HG02763 (cell line): ENCODE data around the gene PHACTR2.
A peak's percentile ranks its signal among the peaks of the same experiment; 100 is the strongest.

ENCODE experiments used
- ATAC-seq: cut with Tn5 transposase; IDR thresholded peaks from one replicate; pipeline ENCODE4 v1.9.1; 2021; ENCODE audit warnings: mild to moderate bottlenecking, moderate library complexity; ENCODE audit not compliant: unreplicated experiment

PHACTR2 gene

DNA sequence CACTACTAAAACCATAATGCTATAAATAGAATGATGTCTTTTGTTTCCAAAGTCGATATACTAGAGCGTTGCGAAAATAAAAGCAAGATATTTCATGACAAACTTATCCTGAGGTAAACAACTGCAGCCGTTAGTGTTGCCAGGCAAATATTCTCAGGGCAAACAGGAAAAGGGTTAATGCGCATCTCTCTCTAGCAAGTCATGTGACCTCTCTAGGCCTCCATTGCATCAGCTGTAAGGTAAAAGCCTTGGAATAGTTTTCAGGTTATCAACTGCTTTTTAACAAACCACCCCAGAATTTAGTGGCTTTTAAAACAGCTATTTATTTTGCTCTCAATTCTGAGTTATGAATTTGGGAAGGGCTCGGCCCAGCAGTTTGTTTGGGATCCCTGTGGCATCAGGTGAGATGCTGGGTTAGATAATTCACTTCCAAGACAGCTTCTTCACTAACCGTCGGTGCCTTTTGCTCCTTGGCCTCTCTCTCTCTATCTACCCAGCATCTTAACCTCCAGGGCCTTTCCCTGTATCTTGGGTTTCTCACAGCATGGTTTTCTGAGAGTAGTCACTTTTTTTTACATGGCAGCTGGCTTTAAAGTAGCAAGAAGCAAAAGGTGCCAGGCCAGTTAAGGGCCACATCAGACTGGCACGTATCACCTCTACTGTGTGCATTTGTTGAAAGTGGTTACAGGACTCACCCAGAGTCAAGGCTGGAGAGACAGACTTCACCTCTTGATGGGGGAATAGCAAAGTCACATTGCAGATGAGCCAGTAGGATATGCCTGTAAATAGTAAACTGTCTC is 126.2 kb downstream of the PHACTR2 start:
- no peak for ATAC-seq

DNA sequence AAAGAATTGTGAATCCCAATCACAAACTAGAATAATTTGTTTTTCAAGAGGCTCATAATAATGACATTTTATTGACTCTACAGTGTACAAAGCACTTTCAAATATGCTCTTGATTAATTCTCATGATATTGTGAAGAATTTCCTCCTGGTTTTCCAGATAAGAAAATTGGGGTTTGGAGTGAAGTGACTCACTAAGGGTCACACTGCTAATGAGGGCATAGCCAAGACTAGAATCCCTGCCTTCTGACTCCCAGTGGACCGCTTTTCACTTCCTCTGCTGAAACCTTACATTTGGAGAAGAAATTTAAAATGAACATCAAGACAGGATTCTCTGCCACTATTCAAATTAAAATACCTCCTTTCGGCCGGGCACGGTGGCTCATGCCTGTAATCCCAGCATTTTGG is 127.1 kb downstream of the PHACTR2 start:
- ATAC-seq: no peak

DNA sequence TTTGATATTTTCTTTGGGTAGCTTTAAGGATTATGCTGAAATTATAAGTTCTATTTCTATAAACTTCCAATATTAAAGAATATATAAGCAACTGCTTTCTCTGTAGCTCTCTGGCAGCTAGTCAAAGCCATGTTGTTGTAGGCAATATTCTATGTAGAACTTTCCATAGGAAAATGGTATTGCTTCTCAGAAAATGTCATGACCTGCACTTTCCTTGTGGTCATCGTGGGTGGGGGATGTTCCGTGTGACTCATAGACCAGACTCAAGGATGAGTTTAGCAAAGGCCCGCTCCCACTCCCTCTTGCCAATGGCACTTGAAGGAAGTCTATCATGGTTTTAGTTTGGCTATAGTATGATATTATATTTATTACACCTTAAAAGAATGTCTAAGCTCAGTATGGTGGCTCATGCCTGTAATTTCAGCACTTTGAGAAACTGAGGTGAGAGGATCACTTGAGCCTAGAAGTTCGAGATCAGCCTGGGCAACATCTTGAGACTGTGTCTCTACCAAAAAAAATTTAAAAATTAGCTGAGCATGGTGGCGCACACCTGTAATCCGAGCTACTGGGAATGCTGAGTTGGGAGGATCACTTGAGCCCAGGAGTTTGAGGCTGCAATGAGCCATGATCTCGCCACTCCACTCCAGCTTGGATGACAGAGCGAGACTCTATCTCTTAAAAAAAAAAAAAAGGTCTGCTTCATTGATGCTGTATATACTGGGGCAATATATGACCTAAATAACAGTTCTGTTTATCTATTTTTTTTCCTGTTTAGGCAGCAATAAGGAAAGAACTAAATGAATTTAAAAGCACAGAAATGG is 128.7 kb downstream of the PHACTR2 start:
- no peak for ATAC-seq

GRCh38 chr6:143807103-143807772 is 129.5 kb downstream of the PHACTR2 start:
- ATAC-seq: no peak

GRCh38 chr6:143810745-143811144 is 133.0 kb downstream of the PHACTR2 start:
- ATAC-seq: no peak

DNA sequence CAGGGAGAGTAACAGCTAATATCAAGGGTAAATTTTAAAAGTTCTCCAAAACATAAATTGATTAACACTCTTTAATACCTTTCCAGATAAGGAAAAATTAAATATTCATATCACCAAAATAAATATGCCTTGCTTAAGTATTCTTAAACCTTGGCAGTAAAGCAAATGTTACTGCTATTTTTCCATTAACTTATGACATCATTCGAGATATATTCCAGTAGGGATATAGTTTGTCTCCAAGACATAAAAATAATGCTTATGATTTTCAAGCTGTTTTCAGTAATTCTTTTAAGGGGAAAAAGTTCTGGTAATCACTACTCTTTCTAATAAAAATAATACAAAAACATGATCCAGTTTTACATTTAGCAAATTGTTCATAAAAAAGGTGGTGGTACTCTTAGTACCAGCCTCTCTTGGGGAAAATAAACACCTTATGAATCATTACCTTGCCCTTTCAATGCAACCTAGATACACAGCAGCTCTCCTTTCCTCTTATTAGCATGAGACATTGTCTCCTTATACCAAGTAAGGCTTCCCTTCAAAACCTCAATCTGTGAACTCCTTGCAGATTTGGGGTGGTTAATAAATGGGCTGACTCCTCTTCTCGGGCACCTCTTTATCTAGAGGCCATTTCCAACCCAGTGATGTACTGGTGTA is 133.9 kb downstream of the PHACTR2 start:
- ATAC-seq: no peak

GRCh38 chr6:143817621-143818020 is 139.9 kb downstream of the PHACTR2 start:
- ATAC-seq: no peak

GRCh38 chr6:143821359-143821758 is 143.6 kb downstream of the PHACTR2 start:
- no peak for ATAC-seq

- ATAC-seq: no peak
These were observed 144.8 kb downstream of the PHACTR2 start for GRCh38 chr6:143822584-143823024.

- no peak for ATAC-seq
These were observed 145.8 kb downstream of the PHACTR2 start for GRCh38 chr6:143823548-143823947.

DNA sequence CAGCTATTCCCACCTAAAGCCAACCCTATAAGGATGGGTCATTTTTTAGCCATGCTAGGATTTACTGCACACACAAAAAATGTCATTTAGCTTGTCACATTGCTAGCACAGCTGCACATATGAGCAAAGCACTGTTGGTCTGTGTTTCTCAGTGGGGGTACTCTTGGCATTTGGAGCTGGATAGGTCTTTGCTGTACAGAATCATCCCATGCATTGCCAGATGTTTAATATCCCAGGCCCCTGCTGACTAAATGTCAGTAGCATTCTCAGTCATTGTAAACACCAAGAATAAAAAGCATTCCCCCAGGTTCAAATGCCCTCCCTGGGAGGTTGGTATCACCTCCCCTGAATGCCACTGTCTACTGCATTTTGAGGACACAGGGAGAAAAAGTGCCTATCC is 150.8 kb downstream of the PHACTR2 start:
- no peak for ATAC-seq

GRCh38 chr6:143836150-143836549 is 158.4 kb downstream of the PHACTR2 start:
- no peak for ATAC-seq

- ATAC-seq: no peak
These were observed 160.6 kb downstream of the PHACTR2 start for GRCh38 chr6:143838395-143838794.

- no peak for ATAC-seq
These were observed 161.4 kb downstream of the PHACTR2 start for GRCh38 chr6:143839196-143839595.

DNA sequence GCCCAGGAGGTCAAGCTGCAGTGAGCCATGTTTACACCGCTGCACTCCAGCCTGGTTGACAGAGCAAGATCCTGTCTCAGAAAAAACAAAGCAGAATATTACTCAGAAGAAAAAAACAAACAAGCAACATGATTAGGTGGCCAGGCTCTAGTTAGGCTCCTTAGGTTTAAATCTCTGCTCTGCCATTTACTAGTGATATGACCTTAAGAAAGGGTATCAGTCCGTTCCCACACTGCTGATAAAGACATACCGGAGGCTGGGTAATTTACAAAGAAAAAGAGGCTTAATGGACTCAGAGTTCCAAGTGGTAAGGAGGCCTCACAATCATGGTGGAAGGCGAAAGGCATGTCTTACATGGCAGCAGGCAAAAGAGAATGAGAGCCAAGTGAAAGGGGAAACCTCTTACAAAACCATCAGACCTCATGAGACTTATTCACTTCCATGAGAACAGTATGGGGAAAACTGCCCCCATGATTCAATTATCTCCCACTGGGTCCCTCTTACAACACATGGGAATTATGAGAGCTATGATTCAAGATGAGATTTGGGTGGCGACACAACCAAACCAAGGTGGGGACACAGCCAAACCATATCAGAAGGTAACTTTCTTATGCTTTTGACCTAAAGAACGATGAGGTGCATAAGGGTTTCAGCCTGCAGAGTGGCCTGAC is 163.0 kb downstream of the PHACTR2 start:
- no peak for ATAC-seq

DNA sequence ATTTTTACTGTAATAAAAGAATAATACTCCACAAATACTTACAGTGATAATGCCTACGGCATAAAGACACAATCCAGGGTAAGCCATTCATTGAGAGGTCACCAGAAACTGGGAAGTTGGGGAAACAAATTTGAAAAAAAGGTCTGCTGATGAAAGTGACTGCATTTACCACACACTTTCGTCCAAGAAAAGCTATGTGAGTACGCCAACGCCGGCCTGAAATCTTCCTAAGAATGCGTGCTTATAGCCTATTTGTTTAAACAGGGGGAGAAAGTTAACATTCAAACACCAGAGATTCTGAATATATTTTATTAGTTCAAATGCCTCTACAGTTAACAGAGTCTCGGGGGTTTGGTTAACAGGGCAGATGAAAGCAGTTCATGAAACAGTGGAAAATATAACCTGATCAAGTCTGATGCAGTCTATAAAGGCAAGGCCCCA is 164.7 kb downstream of the PHACTR2 start:
- no peak for ATAC-seq

DNA sequence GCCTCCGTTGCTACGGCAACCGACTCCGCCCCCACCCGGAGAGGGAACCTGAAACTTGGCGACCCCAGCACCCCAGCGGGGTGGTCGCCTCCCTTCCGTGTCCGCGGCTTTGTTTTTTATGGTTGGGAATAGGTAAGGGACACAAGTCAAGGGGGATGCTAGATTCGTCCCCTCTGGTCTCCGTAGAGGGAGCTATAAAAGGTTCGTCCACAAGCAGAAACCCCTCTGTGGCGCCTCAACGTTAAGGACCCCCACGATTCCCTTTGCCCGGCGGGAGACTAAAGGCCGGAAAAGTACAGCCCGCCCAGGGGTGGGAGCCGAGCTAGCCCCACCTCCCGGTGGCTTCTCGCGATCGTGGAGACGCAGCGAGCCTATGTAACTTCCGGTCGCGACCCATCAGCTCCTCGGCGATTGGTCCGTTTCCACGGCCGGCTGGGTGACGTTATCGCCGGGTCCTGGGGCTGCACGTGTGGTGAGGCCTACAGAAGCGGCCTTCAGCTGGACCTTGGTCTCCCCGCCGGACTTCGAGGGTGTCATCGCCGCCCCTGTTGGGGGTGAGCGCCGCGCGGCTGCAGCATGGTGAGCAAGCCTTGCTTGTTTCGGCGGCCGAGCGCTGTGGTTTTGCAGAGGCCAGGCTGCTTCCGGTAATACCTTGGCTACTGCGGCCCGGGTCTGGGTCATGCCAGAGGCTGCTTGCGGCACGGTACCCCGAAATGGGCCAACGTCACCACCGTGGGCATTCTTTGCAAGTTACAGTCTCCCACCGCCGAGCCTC is 165.3 kb downstream of the PHACTR2 start, which contains the start of gene LTV1:
TSS of gene LTV1 (plus strand) at position 437 of the 775 bp plus-strand sequence. CDS start at position 577, 140 bp downstream.
- peak; percentile 100 for ATAC-seq

DNA sequence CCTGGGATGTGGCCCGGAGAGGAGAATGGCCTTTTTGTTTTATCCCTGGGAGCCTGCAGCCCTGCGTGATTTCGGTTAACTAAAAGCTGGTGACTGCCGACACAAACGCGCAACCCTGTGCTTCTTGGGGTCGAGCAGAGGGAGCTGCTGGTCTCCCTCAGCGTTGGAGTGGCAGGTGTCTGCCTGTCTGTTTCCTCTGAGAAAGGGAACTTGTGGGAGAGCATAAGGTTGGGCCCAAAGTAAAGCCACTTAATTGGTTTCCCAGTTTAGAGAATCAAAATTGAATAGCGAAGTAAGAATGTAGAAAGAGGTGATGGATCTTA is 165.9 kb downstream of the PHACTR2 start:
- peak; percentile 7 for ATAC-seq

- no peak for ATAC-seq
These were observed 166.2 kb downstream of the PHACTR2 start for GRCh38 chr6:143844006-143844405.

- no peak for ATAC-seq
These were observed 167.3 kb downstream of the PHACTR2 start for GRCh38 chr6:143845033-143845432.
